Suprapubic skin (tissue), 4 donors: ENCODE results near the gene SCAMP5.

Source experiments
- POLR2A ChIP-seq, 2 donors: fragments of 450-650 bp; IDR thresholded peaks; one replicate each; pipeline ENCODE4 v1.6.1; 2017; ENCODE audit warnings: antibody characterized with exemption in 2 of 2, mild to moderate bottlenecking in 2 of 2, moderate library complexity in 2 of 2
- POLR2AphosphoS5 ChIP-seq, 3 donors: sonication (generic); formaldehyde crosslinking; IDR thresholded peaks; one replicate each; pipeline ENCODE4 v1.6.1; 2017; ENCODE audit warnings: antibody characterized with exemption in 3 of 3
- TF ChIP-seq, protein P1 (sequence below), 2 donors: fragments of 200-600 bp in 1 of 2; fragments of 450-650 bp in 1 of 2; sonication (generic) in 1 of 2; IDR thresholded peaks; one replicate each; pipeline ENCODE4 v1.5.1; 2016 to 2019; ENCODE audit warnings: antibody characterized with exemption in 2 of 2, mild to moderate bottlenecking in 1 of 2, moderate library complexity in 1 of 2

DNA sequence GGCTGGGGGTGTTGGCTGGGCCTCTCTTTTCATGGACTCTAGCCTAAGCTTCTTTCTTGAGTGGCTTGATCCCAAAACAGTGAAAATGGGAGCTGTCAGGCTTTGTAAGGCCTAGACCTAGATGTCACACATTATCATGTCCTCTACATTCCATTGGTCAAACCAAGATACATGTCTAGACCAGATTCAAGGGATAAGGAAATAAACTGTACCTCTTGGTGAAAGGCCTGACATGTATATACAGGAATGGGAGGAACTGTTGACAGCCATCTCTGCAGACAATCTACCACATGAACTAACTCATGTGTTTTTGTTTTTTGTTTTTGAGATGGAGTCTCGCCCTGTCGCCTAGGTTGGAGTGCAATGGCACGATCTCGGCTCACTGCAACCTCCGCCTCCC, 27.7 kb upstream of the SCAMP5 start:
- no peak for TF ChIP-seq POLR2AphosphoS5 (IDR thresholded peaks at IDR 0.05)
- TF ChIP-seq, protein P1, sequence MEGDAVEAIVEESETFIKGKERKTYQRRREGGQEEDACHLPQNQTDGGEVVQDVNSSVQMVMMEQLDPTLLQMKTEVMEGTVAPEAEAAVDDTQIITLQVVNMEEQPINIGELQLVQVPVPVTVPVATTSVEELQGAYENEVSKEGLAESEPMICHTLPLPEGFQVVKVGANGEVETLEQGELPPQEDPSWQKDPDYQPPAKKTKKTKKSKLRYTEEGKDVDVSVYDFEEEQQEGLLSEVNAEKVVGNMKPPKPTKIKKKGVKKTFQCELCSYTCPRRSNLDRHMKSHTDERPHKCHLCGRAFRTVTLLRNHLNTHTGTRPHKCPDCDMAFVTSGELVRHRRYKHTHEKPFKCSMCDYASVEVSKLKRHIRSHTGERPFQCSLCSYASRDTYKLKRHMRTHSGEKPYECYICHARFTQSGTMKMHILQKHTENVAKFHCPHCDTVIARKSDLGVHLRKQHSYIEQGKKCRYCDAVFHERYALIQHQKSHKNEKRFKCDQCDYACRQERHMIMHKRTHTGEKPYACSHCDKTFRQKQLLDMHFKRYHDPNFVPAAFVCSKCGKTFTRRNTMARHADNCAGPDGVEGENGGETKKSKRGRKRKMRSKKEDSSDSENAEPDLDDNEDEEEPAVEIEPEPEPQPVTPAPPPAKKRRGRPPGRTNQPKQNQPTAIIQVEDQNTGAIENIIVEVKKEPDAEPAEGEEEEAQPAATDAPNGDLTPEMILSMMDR (IDR thresholded peaks at IDR 0.05): no peak
- TF ChIP-seq POLR2A (IDR thresholded peaks at IDR 0.05): no peak
